GM19025 (cell line): ENCODE results near the gene PLK3.
"Not testable (repeated sequence)": the region's sequence is repeated elsewhere in the genome, so short reads cannot be mapped to it uniquely, and the experiment has no call there.

Source experiments
- ATAC-seq: cut with Tn5 transposase; IDR thresholded peaks from one replicate; pipeline ENCODE4 v1.9.1; 2021; ENCODE audit warnings: mild to moderate bottlenecking, low read depth, moderate library complexity; ENCODE audit not compliant: unreplicated experiment

The PLK3 gene

GRCh38 chr1:44799770-44800584 is at the start of gene PLK3:
TSS of gene PLK3 (plus strand) at chr1:44800377. CDS start at chr1:44800464, 87 bp downstream.
- ATAC-seq: peak; percentile 79

GRCh38 chr1:44757420-44757819 is 42.8 kb upstream of the PLK3 start:
- ATAC-seq: no peak

GRCh38 chr1:44759077-44759476 is 41.1 kb upstream of the PLK3 start:
- no peak for ATAC-seq

GRCh38 chr1:44760876-44761275 is 39.3 kb upstream of the PLK3 start:
- no peak for ATAC-seq

GRCh38 chr1:44766421-44766820 is 33.8 kb upstream of the PLK3 start:
- not testable (repeated sequence) for ATAC-seq

GRCh38 chr1:44775078-44775929 is 24.9 kb upstream of the PLK3 start, which contains the start of gene RPS8:
TSS of gene RPS8 (plus strand) at chr1:44775540. CDS start at chr1:44775597, 57 bp downstream.
- ATAC-seq: peak; percentile 65

- ATAC-seq: no peak
These were observed 24.0 kb upstream of the PLK3 start for GRCh38 chr1:44775930-44776729.

GRCh38 chr1:44776730-44777068 is 23.5 kb upstream of the PLK3 start:
- ATAC-seq: no peak

- ATAC-seq: no peak
These were observed 22.6 kb upstream of the PLK3 start for GRCh38 chr1:44777547-44777946.

GRCh38 chr1:44777969-44778635 is 22.1 kb upstream of the PLK3 start:
- no peak for ATAC-seq

GRCh38 chr1:44778705-44779576 is 21.2 kb upstream of the PLK3 start:
- ATAC-seq: no peak

GRCh38 chr1:44780583-44781121 is 19.5 kb upstream of the PLK3 start:
- no peak for ATAC-seq

GRCh38 chr1:44783697-44784093 is 16.5 kb upstream of the PLK3 start:
- ATAC-seq: no peak

- no peak for ATAC-seq
These were observed 15.8 kb upstream of the PLK3 start for GRCh38 chr1:44784094-44785028.

GRCh38 chr1:44785029-44785380 is 15.2 kb upstream of the PLK3 start:
- ATAC-seq: no peak

GRCh38 chr1:44785501-44786137 is 14.6 kb upstream of the PLK3 start:
- ATAC-seq: no peak

- ATAC-seq: no peak
These were observed 13.9 kb upstream of the PLK3 start for GRCh38 chr1:44786138-44786840.
